HT-29 (cell line): ENCODE measurements around the gene SC5D. TPM values are rescaled to one million over a fixed set of nuclear protein-coding genes. Genes with fewer than 3 reads are reported as not detected.

Source experiments
- DNase-seq: peaks from one replicate; pipeline ENCODE4 v3.0.0-alpha.2; 2015; ENCODE audit warnings: low spot score
- total RNA-seq: library from RNA; depleted of rRNA; stranded (reverse); fragments of >200 nt; shearing (Covaris generic); gene quantifications from 2 replicates; pipeline ENCODE4 v1.2.3, GENCODE V29; 2014; rRNA removed

The SC5D gene, protein sequence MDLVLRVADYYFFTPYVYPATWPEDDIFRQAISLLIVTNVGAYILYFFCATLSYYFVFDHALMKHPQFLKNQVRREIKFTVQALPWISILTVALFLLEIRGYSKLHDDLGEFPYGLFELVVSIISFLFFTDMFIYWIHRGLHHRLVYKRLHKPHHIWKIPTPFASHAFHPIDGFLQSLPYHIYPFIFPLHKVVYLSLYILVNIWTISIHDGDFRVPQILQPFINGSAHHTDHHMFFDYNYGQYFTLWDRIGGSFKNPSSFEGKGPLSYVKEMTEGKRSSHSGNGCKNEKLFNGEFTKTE
- total RNA-seq: 26.3 and 30.0 TPM in 2 replicates

DNA sequence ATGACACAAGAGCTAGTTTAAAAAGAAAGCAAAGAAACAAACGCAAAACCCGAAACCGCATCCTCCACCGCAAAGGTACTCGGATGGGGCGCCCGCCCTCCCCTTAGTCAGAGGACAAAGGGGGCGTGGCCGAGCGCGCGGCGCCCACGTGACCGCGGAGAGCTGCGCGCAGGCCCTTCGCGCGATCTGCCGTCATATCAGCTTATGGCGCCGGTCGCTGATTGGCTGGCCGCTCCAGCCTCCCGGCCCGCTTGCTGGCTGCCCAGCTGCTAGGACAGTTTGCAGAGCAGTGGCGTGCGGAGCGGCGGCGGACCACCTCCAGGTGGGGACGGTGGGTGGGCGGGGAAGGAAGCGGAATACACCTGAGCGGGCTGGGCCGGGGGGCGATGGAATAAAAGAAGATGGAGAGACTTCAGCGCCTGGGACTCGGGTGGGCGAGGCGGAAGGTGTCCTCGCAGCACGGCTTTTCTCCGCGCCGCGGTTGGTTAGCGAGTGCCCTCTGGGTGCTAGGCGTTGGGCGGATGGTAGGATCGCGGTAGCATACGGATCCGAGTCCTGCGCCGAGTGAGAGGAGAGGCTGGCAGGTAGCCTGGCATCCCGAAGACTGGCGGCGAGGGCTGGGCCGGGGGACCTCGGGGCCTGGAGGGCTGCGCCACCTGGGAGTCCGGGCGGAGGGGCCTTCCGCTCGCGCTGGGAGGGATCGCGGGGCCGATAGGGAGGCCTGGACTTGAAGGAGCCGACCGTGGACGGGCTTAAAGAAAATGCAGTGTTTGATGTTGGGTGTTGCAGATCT is at the start of gene SC5D:
SC5D (plus strand) TSS at position 277 of the 793 bp plus-strand sequence. CDS start 10,605 bp downstream, outside the sequence.
- DNase-seq: peak; percentile 98

DNA sequence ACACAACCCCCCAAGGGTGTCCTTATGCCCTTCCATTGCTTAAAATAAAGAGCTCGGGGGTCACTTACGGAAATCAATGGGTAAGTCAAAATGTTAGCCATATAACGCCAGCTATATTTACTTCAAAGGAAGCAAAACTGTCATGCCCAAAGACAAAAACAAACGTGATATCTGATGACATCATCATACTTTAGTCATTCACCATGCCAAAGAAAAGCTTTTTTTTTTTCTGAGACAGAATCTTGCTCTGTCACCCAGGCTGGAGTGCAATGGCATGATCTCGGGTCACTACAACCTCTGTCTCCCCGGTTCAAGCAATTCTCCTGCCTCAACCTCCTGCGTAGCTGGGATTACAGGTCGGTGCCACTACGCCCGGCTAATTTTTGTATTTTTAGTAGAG is 47.7 kb upstream of the SC5D start:
- DNase-seq: no peak

DNA sequence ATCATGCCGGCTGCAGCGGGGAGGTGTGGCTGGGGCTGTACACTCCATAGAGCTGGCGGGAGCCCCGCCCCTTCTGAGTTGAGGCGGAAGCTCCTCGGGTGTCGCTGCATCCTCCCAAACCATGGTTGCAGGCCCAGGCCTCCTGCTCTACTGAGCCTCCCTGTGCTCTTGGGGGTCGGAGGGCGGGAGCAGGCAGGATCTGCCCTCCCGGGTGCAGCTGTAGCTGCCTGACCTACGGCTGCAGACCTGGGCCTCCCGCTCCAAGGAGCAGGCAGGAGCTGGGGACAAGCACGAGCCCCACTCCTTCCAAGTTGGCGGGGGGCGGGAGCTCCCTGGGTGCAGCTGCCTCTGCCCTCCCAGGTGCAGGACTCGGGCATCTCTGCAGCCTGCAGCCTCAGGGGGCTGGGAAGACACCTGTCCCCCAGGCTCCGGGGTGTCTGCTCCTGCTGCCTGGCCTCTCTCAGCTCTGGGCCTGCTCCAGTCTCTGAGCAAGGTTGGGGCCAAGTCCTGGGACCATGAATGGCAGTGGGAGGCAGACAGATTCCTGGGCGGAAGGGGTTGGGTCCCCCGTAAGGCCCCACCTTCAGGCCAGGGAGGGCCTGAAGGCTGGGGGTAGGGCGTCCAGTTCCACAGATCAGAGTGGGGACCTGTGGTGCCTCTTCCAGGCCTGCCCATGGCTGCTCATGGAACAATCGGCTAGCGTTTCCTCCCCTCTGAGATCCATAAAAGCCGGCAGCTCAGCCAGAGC is 46.4 kb upstream of the SC5D start:
- no peak for DNase-seq

DNA sequence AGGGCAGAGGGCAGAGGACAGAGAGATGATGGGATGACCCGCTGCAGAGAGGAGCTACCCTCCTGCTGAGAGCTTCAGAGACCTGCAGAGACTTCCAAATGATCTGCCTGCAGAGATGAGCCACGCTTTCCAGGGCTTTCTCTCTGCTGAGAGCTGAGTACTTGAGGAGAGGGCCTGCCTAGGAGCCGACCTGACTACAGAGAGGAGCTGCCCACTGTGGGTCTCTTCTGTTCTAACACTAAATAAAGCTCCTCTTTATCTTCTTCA is 45.9 kb upstream of the SC5D start:
- DNase-seq: no peak

DNA sequence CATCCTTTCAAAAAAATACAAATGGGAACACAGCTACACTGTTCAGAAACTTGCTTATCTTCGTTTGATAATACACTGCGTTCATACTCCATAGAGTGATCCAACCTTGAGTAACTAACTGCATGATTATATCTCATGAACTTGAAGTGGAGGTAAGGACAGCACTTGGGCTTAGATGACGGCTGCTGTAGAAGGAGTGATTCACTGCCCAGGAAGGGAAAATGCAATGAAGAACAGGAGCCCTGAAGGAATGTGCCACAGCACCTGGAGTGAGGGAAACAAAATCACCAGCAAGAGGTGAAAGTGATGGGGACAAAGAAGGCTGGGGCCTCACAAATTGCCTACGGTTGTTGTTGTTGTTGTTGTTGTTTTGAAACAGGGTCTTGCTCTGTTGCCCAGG is 44.1 kb upstream of the SC5D start:
- no peak for DNase-seq

DNA sequence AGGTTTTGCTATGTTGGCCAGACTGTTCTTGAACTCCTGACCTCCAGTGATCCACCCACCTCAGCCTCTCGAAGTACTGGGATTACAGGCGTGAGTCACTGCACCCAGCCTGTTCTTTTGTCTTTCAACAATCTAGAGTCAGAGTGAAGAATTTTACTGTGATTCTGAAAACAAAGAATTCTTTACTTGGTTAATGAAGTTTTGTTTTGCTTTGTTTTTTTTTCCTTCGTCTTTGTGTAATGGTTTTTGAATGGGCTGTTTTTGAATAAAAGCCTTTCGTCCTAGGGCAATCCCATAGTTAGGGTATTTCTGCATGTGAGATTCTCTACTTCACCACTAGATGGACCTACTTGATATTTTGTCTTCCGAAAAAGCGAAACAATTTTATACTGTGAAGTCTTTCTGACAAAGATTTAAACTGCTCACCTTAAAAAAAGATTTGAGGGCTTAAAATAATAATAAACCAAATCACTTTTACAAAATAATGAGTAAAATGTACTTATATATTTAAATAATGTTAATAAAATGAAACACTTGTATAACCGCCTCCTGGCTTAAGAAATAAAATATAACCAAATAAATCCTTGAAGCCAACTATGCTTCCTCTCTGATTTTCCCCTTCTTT is 43.4 kb upstream of the SC5D start:
- peak; percentile 68 for DNase-seq

DNA sequence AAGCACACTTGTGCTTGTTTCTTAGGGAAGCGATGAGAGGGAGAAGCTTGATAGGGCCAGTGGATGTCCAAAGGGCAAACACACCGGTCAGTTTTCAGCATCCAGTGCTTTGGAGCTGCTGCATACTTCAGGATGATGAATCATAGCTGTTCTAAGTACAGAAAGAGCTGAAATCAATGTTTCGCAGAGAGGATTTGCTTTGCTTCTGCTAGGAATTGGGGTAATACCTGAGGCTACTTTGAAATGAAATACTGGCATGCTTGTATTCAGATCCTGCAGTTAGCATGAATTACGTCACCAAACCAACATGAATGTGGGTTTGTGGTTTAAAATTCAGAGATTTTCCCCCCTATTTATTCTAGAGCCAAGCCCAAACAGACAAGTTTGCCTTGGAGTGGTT is 41.7 kb upstream of the SC5D start:
- no peak for DNase-seq

DNA sequence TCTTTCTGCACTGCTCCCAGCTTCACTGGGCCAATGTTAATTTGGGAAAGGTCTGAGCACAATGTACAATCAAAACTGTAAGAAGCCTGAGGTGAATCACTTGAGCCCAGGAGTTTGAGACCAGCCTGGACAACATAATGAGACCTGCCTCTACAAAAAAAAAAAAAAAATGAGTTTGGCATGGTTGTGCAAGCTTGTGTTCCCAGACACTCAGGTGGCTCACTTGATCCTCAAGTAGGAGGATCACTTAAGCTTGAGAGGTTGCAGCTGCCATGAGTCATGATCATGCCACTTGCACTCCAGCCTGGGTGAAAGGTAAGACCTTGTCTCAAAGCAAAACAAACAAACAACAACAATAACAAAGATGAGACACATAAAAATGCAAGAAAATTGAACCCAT is 38.6 kb upstream of the SC5D start:
- no peak for DNase-seq

DNA sequence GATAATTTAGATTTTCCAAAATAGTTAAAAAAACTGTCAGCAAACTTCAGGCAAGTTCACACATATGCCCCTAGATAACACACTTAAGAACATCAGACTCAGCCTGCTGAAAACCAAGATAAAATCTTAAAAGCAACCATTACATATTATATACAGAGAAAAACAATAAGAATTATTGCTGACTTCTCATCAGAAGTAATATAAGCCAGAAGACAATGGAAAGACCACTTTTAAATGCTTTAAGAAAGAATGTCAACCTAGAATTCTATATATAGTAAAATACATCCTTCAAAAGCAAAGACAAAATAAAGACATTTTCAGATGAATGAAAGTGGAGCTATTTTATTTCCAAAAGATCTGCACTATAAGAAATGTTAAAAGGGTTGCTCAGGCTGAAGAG is 37.8 kb upstream of the SC5D start:
- DNase-seq: no peak

DNA sequence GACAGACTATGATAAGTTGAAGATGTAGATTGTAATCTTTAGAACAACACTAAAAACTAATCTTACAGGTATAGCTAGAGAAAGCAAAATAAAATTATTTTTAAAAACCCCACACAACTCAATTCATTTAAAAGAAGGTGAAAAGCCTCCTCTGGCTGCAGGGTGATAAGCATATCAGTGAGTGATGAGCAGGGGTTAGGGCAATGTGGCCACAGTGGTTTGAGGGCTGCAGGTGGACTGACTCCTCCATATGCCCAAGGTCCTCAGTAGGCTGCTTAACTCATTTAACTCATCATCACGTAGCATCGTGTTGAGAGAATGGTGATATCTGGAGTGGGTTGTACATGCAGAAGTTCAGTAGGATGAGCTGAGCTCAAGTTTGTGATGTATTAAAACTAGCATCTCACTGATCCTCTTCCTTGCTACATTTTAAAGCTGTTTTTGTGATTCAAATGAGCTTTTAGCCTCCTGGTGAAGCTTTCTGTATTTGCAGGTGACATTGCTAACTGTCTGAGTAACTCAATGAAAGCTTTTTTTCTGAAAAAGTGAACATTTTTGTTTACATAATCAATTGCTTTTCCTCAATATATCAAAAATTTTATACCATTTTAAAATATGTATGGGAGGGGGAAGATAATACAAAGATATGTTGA is 37.0 kb upstream of the SC5D start:
- DNase-seq: no peak

DNA sequence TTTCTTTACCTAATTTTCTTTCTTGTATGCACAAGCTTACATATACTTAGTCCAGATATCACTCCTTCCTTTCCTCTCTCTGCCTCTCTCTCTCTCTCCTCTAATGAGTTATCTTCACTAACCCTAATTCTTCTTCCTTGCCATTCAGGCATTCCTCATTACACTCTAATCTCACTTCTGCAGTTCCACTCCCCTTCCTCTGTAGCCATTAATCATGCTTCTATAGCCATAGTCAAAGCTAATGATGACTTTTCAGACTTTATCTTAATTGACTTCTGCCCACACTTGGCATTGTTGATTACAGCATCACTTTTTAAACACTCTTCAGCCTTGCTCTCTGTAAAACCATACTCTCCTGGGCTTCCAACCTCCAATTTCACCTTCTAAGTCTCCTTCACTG is 35.3 kb upstream of the SC5D start:
- peak; percentile 27 for DNase-seq

DNA sequence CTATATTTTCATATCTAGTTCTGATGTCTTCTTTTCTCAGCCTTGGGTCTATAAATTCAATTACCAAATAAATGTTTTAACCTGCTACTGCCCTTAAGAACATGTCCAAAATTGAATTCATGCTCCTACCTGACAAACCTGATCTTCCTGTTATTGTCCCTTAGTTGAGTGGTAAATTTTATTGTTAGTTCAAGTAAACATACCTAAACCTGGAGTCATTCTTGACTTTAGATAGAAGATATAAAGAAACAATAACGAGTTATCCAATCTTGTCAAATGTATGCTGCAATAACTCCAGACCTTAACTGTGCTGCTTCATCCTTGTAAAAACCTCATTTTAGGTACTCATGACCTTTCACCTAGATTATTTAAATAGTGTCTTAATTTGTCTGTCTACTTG is 34.6 kb upstream of the SC5D start:
- peak; percentile 81 for DNase-seq

DNA sequence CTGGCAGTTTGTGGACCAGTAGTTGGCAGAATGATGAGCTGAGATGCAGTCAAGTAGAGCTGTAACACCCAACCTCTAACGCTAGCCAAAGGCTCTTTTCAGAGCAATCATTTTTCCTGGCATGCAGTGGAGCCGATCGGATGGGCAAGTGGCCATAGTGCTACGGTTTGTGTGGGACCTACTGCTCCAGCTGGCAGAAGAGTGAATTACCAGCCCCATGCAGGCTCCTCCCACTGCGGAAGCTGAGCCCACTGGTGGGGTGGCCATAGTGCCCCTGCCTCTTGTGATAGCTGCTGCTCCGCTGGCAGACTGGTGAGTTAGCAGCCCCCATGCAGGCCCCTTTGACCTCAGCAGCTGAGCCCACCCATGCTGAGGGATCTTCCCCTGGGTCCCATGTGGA is 27.0 kb upstream of the SC5D start:
- no peak for DNase-seq

DNA sequence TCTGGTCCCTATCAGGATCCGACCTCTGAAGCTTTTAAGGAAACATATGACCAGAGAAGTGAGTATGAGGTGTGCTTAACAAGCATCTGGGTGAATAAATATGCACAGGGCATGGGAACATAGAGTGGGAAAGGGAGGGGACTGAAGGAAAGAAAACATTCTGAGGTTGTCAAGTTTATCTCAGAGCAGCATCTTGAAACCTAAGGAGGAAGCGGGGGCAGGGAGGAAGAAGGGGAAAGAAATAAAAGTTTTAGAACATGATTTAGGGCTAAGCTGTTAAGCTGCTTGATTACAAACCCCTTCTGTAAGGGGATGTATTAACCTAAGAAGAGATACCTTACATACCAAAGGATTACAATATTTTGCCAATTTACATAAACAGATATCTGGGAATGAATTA is 24.0 kb upstream of the SC5D start:
- DNase-seq: no peak

DNA sequence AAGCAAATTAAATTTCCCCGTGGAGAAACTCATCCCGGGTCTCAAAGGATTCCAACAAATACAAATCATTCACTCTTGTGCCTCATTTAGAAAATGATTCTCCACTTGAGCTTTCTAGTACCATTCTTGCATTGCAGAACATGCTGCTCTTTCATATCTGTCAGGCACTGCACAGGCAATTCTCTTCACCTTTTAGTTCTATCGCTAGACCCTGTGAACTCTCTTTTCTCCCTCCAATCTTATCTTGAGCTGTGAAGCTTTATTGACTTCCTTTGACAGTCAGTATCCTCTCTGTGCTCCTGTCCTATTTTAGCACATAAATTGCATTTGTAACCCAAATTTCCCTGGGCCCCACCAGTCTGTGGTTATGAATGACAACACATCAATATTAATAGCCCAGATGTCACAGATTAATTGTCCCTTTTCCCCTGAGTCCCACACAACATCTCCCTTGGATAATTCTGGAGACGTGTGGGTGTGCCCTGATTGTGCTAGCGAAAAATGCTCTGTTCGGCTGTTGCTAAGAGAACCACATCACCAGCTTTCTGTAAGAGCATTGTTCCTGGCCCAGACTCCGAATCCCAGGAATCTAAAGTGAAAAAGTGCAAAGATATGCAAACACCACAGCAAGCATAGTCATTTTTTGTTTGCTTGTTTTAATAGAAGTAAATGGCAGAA is 22.4 kb upstream of the SC5D start:
- no peak for DNase-seq

DNA sequence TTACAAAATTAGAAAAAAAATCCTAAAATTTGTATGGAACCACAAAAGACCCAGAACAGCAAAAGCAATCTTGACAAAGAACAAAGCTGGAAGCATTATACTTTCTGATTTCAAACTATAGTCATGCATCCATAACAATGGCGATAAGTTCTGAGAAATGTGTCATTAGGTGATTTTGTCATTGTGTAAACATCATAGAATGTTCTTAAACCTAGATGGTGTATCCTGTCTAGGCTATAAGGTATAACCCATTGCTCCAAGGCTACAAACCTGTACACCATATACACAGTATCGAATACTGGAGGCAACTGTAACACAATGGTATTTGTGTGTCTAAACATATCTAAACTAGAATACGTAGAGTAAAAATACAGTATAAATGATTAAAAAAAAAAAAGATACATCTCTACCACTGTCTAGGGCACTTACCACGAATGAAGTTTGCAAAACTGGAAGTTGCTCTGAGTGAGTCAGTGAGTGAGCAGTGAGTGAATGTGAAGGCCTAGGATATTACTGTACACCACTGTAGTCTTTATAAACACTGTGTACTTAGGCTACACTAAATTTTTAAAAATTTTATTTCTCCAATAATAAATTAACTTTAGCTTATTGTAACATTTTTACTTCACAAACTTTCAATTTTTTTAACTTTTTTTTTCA is 18.1 kb upstream of the SC5D start:
- no peak for DNase-seq

DNA sequence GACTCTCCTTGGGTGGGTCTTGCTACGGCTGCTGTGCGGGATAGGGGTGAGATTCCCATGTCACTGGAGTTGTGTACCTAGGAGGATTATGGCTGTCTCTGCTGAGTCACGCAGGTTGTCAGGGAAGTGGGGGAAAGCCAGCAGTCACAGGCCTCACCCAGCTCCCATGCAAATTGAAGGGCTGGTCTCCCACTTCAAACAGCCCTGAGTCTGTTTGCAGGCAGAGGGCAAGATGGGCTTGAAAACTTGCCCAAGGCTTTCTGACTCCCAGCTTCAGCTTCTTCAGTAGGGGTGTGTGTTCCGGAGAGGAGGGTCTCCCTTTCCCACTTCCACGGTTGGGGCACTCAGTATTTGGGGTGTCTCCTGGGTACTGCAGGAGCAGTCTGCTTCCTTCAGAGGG is 10.9 kb upstream of the SC5D start:
- peak; percentile 26 for DNase-seq

DNA sequence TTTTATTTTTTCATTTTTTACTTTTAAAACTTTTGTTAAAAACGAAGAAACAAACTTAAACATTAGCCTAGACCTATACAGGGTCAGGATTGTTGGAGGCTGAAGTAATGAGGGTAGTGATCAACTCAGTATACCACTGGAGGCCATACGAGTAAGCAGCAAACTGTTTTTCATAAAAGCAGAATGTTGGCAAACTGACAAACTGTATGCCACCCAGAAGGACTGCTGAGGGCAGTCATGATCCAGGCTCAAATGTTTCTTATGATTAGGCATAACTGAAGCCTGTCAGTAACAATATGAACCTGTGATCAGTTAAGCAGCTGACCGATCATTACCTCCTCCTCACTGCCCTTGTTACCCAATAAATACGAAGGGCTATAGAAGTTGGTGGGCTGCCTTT is 10.2 kb upstream of the SC5D start:
- peak; percentile 32 for DNase-seq

DNA sequence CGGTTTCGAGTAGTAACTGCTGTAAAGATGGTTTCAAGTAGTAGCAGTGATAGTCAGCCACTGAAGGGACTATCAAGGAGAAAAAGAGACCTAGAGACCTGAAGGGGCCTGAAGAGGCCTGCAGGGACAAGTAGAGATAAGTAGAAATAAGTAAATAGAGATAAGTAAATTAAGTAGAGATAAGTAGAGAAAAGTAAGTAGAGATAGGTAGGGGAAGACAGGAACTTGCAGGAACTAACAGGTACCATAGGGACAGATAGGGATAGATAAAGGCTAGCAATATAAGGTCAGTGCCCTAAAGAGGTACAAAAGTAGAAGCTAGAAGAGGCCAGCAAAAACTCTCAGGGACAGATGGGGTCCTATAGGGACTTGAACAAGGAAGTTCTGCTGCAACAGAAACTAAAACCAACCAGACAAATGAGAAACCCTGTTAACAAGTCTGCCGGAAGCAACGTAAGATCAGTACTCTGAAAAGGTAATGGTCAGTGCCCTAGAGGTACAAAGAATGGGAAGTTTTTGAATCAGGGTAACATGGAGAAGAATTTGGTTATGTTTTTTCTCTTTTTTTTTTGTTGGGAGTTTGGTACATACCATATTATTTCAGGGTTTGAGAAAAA is 9.6 kb upstream of the SC5D start:
- no peak for DNase-seq

DNA sequence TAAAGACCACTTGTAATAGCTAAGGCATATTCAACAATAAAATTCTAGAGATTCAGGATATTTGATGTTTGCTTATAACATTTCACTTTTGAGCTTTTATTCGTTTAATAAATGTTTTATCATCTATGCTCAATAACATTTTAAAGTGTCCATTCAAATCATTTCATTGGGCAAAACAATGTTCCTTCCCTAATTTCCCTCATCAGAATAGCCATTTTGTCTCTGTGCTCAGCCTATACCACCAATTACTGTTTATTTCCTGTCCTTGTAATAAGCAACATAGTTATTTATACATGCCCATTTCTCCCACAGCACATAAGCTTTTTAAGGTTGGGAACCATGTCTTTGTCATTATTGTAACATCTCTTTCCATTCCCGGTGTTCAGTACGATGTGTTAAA is 1.3 kb upstream of the SC5D start:
- DNase-seq: no peak
